Adrenal gland (tissue), 12 donors: ENCODE measurements around the gene PMS2. TPM values are rescaled to one million over a fixed set of nuclear protein-coding genes. Genes with fewer than 3 reads are reported as not detected.

ENCODE experiments used
- DNase-seq, 7 donors: peaks; one replicate each; pipeline ENCODE4 v3.0.0-alpha.2; 2019 to 2020
- H3K27ac ChIP-seq, 5 donors: fragments of 200-600 bp; sonication (generic) in 4 of 5; 1 replicate in 3 of 5; 2 replicates in 2 of 5; pipeline versions ENCODE4 v1.5.1 to v1.8.0; 2016 to 2020; ENCODE audit warnings: mild to moderate bottlenecking in 1 of 5
- H3K27me3 ChIP-seq: fragments of 200-600 bp; 2 replicates; pipeline ENCODE4 v1.8.0; 2021
- H3K36me3 ChIP-seq, 2 donors: fragments of 200-600 bp; replicated peaks in 1 of 2; 1 replicate in 1 of 2; 2 replicates in 1 of 2; pipeline versions ENCODE4 v1.5.1 to v1.8.0; 2018 to 2022
- H3K4me1 ChIP-seq, 2 donors: fragments of 200-600 bp; replicated peaks in 1 of 2; 1 replicate in 1 of 2; 2 replicates in 1 of 2; pipeline versions ENCODE4 v1.5.1 to v1.8.0; 2018 to 2021
- H3K4me3 ChIP-seq, 4 donors: fragments of 200-600 bp; sonication (generic) in 3 of 4; one replicate each; pipeline ENCODE4 v1.5.1; 2016 to 2018
- H3K9me3 ChIP-seq, 3 donors: fragments of 200-600 bp; sonication (generic) in 1 of 3; replicated peaks in 1 of 3; 1 replicate in 2 of 3; 2 replicates in 1 of 3; pipeline versions ENCODE4 v1.5.1 to v1.8.0; 2016 to 2021
- CTCF ChIP-seq, 6 experiments: fragments of 450-650 bp in 4 of 6; fragments of 200-600 bp in 2 of 6; sonication (generic) in 1 of 6; IDR thresholded peaks; 1 replicate in 5 of 6; 2 replicates in 1 of 6; pipeline versions ENCODE4 v1.5.1 to v1.8.0; 2016 to 2021; ENCODE audit warnings: antibody characterized with exemption in 6 of 6, mild to moderate bottlenecking in 2 of 6, moderate library complexity in 1 of 6
- POLR2A ChIP-seq, 2 donors: fragments of 450-650 bp; IDR thresholded peaks; one replicate each; pipeline ENCODE4 v1.6.1; 2017; ENCODE audit warnings: antibody characterized with exemption in 2 of 2, mild to moderate bottlenecking in 2 of 2, moderate library complexity in 1 of 2
- WGBS, 4 donors: extraction: QIAGEN DNeasy Blood & Tissue Kit in 2 of 4; methylation state at CpG; one replicate each; pipeline versions ENCODE4 v1.1.5 to v1.1.7; 2013 to 2017; 5-methylcytosine and 5-hydroxymethylcytosine counted together
- intact Hi-C, 2 donors: fragments of 100-400 bp; cut with DNase I; formaldehyde crosslinking; loops; one replicate each; pipeline versions ENCODE4 v1.14.1 to v1.15.0; 2022 to 2023
- polyA plus RNA-seq, 3 donors: library from polyadenylated mRNA; stranded (reverse); fragments of 200-250 nt in 2 of 3; fragments of 350-450 nt in 1 of 3; fragmentation: Illumina TruSeq in 1 of 3; extraction: RNeasy Lipid Tissue Mini Kit (QIAGEN cat#74804) in 1 of 3; gene quantifications; one replicate each; pipeline ENCODE4 v1.2.3, GENCODE V29; 2013 to 2014
- total RNA-seq, 9 donors: library from RNA; depleted of rRNA in 4 of 9; stranded (reverse); fragments of >200 nt in 4 of 9; fragments of 120-200 nt in 1 of 9; fragmentation: NEBNext Ultra II Directional in 1 of 9; extraction: Animal tissue kit (Norgen Biotek cat#: 25700) in 1 of 9; gene quantifications; one replicate each; pipeline versions ENCODE4 v1.1.0 to v1.2.4, GENCODE V29; 2013 to 2023
- donor health status: healthy with polysubstance abuse.
- donor health status: Bipolar disorder and iron deficiency.
- donor health status: DM: yes; HTN: yes; CAD: no.
- donor health status: DM: no; HTN: no; CAD: no.
- donor health status: DM: no; HTN: no; CAD: no.
- donor health status: DM: yes; HTN: yes; CAD: no.

Gene PMS2
- total and polyA plus RNA-seq, 12 donors: 4.7 to 18.0 (median 13.7) TPM

- WGBS, 4 donors: 80 to 88% (median 87%) methylated on average over 5 of the region's 5 CpGs
- TF ChIP-seq CTCF (IDR thresholded peaks at IDR 0.05) (no peak), POLR2A (IDR thresholded peaks at IDR 0.05) (no peak)
- intact Hi-C loops: no loop called here
- H3K27ac ChIP-seq: no peak overlapping the region
- no peaks in the 10 kb centered on the region for H3K27me3 ChIP-seq
- no peak overlapping the region for H3K4me3 ChIP-seq
- H3K4me1 ChIP-seq: no peaks in the 10 kb centered on the region
- peaks cover 0 to 67% of the 10 kb centered on the region in 2 donors for H3K36me3 ChIP-seq
- H3K9me3 ChIP-seq: no peaks in the 10 kb centered on the region
- DNase-seq: no peak
Measured at GRCh38 chr7:6032167-6032566, 23.3 kb upstream of the PMS2 start.

GRCh38 chr7:6031567-6031966 is 22.7 kb upstream of the PMS2 start:
- H3K4me3 ChIP-seq: no peak overlapping the region
- TF ChIP-seq CTCF (IDR thresholded peaks at IDR 0.05): no peak
- no peak for TF ChIP-seq POLR2A (IDR thresholded peaks at IDR 0.05)
- 93 to 96% (median 94%) methylated on average over 3 of the region's 3 CpGs for WGBS, 4 donors
- H3K27me3 ChIP-seq: no peaks in the 10 kb centered on the region
- peaks cover 0 to 67% of the 10 kb centered on the region in 2 donors for H3K36me3 ChIP-seq
- H3K27ac ChIP-seq: no peak overlapping the region
- intact Hi-C loops: no loop called here
- no peaks in the 10 kb centered on the region for H3K9me3 ChIP-seq
- H3K4me1 ChIP-seq: no peaks in the 10 kb centered on the region
- no peak for DNase-seq

GRCh38 chr7:6030988-6031387 is 22.1 kb upstream of the PMS2 start, which contains the start of gene ANKRD61:
ANKRD61 (plus strand) TSS chr7:6031376; CDS start chr7:6031376, 0 bp downstream.
- 72 to 91% (median 79%) methylated on average over 2 of the region's 2 CpGs for WGBS, 4 donors
- no peaks in the 10 kb centered on the region for H3K4me1 ChIP-seq
- H3K27me3 ChIP-seq: no peaks in the 10 kb centered on the region
- TF ChIP-seq CTCF (IDR thresholded peaks at IDR 0.05): no peak
- no peak for TF ChIP-seq POLR2A (IDR thresholded peaks at IDR 0.05)
- no peak for DNase-seq
- H3K36me3 ChIP-seq: peaks cover 0 to 67% of the 10 kb centered on the region in 2 donors
- intact Hi-C loops: no loop called here
- no peak within 1 kb of the TSS for H3K4me3 ChIP-seq
- no peaks in the 10 kb centered on the region for H3K9me3 ChIP-seq
- H3K27ac ChIP-seq: no peak within 1 kb of the TSS

DNA sequence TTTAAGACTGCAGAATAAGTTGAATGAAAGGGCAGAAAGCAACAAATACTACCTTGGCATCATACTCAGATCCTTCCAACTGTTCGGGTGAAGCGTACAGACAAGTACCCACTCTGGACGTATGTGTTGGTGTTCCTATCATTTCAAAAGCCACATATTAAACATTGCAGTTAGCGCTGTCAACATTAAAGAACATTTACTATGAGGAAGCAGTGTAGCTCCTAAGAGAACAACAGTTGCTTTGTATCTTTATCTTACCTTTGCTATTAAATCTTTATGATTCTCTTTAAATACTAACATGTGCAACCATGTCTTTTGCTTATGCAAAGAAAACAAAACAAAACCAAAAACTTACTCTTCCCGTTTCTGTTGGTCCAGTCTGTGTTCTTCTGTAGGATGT is 19.7 kb upstream of the PMS2 start:
- Histone ChIP-seq H3K9me3 (no peaks in the 10 kb centered on the region), H3K4me3 (no peak overlapping the region), H3K27ac (no peak overlapping the region), H3K36me3 (peaks cover 0 to 69% of the 10 kb centered on the region in 2 donors), H3K27me3 (no peaks in the 10 kb centered on the region), H3K4me1 (no peaks in the 10 kb centered on the region)
- no peak for DNase-seq
- intact Hi-C loops: no loop called here
- no peak for TF ChIP-seq POLR2A (IDR thresholded peaks at IDR 0.05)
- TF ChIP-seq CTCF (IDR thresholded peaks at IDR 0.05): no peak
- 91 to 95% (median 92%) methylated on average over 5 of the region's 5 CpGs for WGBS, 4 donors
